ENCODE results near the gene DNAJC15.

The DNAJC15 gene

GRCh38 chr13:43089912-43090498 lies 66.6 kb downstream of the DNAJC15 start:
- DNase-seq: no peak

- DNase-seq: no peak
Measured at GRCh38 chr13:43094901-43095300, 71.5 kb downstream of the DNAJC15 start.

GRCh38 chr13:43095771-43096719 lies 72.7 kb downstream of the DNAJC15 start:
- peak; percentile 28 for DNase-seq

- DNase-seq: no peak
Measured at GRCh38 chr13:43100667-43101066, 77.3 kb downstream of the DNAJC15 start.

- no peak for DNase-seq
Measured at GRCh38 chr13:43102304-43102703, 78.9 kb downstream of the DNAJC15 start.

GRCh38 chr13:43107780-43108179 lies 84.4 kb downstream of the DNAJC15 start:
- DNase-seq: peak; percentile 87

GRCh38 chr13:43110036-43110435 lies 86.7 kb downstream of the DNAJC15 start:
- DNase-seq: no peak

GRCh38 chr13:43110658-43111057 lies 87.3 kb downstream of the DNAJC15 start:
- DNase-seq: no peak

GRCh38 chr13:43111559-43112400 lies 88.4 kb downstream of the DNAJC15 start:
- DNase-seq: no peak

GRCh38 chr13:43113603-43114002 lies 90.2 kb downstream of the DNAJC15 start:
- DNase-seq: no peak

- no peak for DNase-seq
Measured at GRCh38 chr13:43114504-43114903, 91.1 kb downstream of the DNAJC15 start.

GRCh38 chr13:43115141-43115540 lies 91.8 kb downstream of the DNAJC15 start:
- no peak for DNase-seq

- no peak for DNase-seq
Measured at GRCh38 chr13:43116242-43116641, 92.9 kb downstream of the DNAJC15 start.

GRCh38 chr13:43118521-43118920 lies 95.1 kb downstream of the DNAJC15 start:
- DNase-seq: no peak

GRCh38 chr13:43119206-43119605 lies 95.8 kb downstream of the DNAJC15 start:
- no peak for DNase-seq

GRCh38 chr13:43122791-43123190 lies 99.4 kb downstream of the DNAJC15 start:
- DNase-seq: no peak

- no peak for DNase-seq
Measured at GRCh38 chr13:43123856-43124255, 100.5 kb downstream of the DNAJC15 start.

GRCh38 chr13:43124490-43124889 lies 101.1 kb downstream of the DNAJC15 start:
- no peak for DNase-seq

- DNase-seq: no peak
Measured at GRCh38 chr13:43126420-43126819, 103.0 kb downstream of the DNAJC15 start.

- peak; percentile 31 for DNase-seq
Measured at GRCh38 chr13:43127103-43127798, 103.9 kb downstream of the DNAJC15 start.

- no peak for DNase-seq
Measured at GRCh38 chr13:43127827-43128226, 104.4 kb downstream of the DNAJC15 start.

GRCh38 chr13:43128504-43128961 lies 105.1 kb downstream of the DNAJC15 start:
- DNase-seq: no peak

GRCh38 chr13:43129066-43129465 lies 105.7 kb downstream of the DNAJC15 start:
- no peak for DNase-seq
